ENCODE data around the gene WDFY1. TPM values are rescaled to one million over a fixed set of nuclear protein-coding genes. Genes with fewer than 3 reads are reported as not detected.
A peak's percentile ranks its signal among the peaks of the same experiment; 100 is the strongest.

Gene WDFY1
- total RNA-seq, 1 experiment from 2014 or later, result 145 TPM

- DNase-seq (ENCODE audit: low read depth in 1 of 2, low spot score in 2 of 2), result no peak
- Histone ChIP-seq H3K4me3 (no peak overlapping the region), H3K36me3 (peaks cover 9% of the 10 kb centered on the region; the same call in 1 of the 2 replicates), H3K27ac (no peak overlapping the region), H3K27me3 (replicated peaks) (no peaks in the 10 kb centered on the region), H3K4me1 (replicated peaks) (peaks cover 26% of the 10 kb centered on the region), H3K9me3 (replicated peaks) (no peaks in the 10 kb centered on the region)
These were observed 27.5 kb upstream of the WDFY1 start for GRCh38 chr2:223972656-223973102.

- Histone ChIP-seq H3K9me3 (replicated peaks) (no peaks in the 10 kb centered on the region), H3K27me3 (replicated peaks) (no peaks in the 10 kb centered on the region), H3K4me3 (no peak overlapping the region), H3K27ac (no peak overlapping the region), H3K4me1 (replicated peaks) (peaks cover 17% of the 10 kb centered on the region), H3K36me3 (peaks cover 19% of the 10 kb centered on the region)
- DNase-seq (ENCODE audit: low read depth in 1 of 2, low spot score in 2 of 2), result no peak
These were observed 26.6 kb upstream of the WDFY1 start for GRCh38 chr2:223971731-223972130.

GRCh38 chr2:223970343-223971128, 25.4 kb upstream of the WDFY1 start:
- DNase-seq (ENCODE audit: low read depth in 1 of 2, low spot score in 2 of 2), result peak in 1 of 2 experiments; percentile 61
- no peak overlapping the region for H3K4me3 ChIP-seq
- peaks cover 29% of the 10 kb centered on the region for H3K36me3 ChIP-seq
- H3K9me3 ChIP-seq (replicated peaks), result no peaks in the 10 kb centered on the region
- H3K27ac ChIP-seq, result no peak overlapping the region
- H3K27me3 ChIP-seq (replicated peaks), result no peaks in the 10 kb centered on the region
- H3K4me1 ChIP-seq (replicated peaks), result peaks cover 5% of the 10 kb centered on the region

- no peaks in the 10 kb centered on the region for H3K27me3 ChIP-seq (replicated peaks)
- peaks cover 29% of the 10 kb centered on the region for H3K36me3 ChIP-seq
- H3K27ac ChIP-seq, result no peak overlapping the region
- DNase-seq (ENCODE audit: low read depth in 1 of 2, low spot score in 2 of 2), result no peak
- no peaks in the 10 kb centered on the region for H3K4me1 ChIP-seq (replicated peaks)
- H3K9me3 ChIP-seq (replicated peaks), result no peaks in the 10 kb centered on the region
- no peak overlapping the region for H3K4me3 ChIP-seq
These were observed 24.7 kb upstream of the WDFY1 start for GRCh38 chr2:223969856-223970255.

- Histone ChIP-seq H3K27me3 (replicated peaks) (no peaks in the 10 kb centered on the region), H3K27ac (no peak overlapping the region)
- no peak for DNase-seq (ENCODE audit: low read depth in 1 of 2, low spot score in 2 of 2)
These were observed 24.2 kb upstream of the WDFY1 start for GRCh38 chr2:223969315-223969714.

GRCh38 chr2:223967981-223968380, 22.8 kb upstream of the WDFY1 start:
- no peaks in the 10 kb centered on the region for H3K27me3 ChIP-seq (replicated peaks)
- no peaks in the 10 kb centered on the region for H3K9me3 ChIP-seq (replicated peaks)
- peaks cover 41% of the 10 kb centered on the region for H3K36me3 ChIP-seq
- H3K4me3 ChIP-seq, result no peak overlapping the region
- no peaks in the 10 kb centered on the region for H3K4me1 ChIP-seq (replicated peaks)
- DNase-seq (ENCODE audit: low read depth in 1 of 2, low spot score in 2 of 2), result no peak
- H3K27ac ChIP-seq, result no peak overlapping the region

More at GRCh38 chr2:223969315-223969714, 24.2 kb upstream of the WDFY1 start:
- Histone ChIP-seq H3K4me3 (no peak overlapping the region), H3K4me1 (replicated peaks) (no peaks in the 10 kb centered on the region), H3K9me3 (replicated peaks) (no peaks in the 10 kb centered on the region), H3K36me3 (peaks cover 34% of the 10 kb centered on the region)

GRCh38 chr2:223959688-223960087, 14.6 kb upstream of the WDFY1 start:
- Histone ChIP-seq H3K27ac (no peak overlapping the region), H3K4me1 (replicated peaks) (0 out of 2 replicates have a peak, but pooled peaks cover 11% of the 10 kb centered on the region), H3K36me3 (peaks cover 46% of the 10 kb centered on the region), H3K4me3 (no peak overlapping the region), H3K9me3 (replicated peaks) (no peaks in the 10 kb centered on the region), H3K27me3 (replicated peaks) (no peaks in the 10 kb centered on the region)
- no peak for DNase-seq (ENCODE audit: low read depth in 1 of 2, low spot score in 2 of 2)

GRCh38 chr2:223957092-223957851, 12.1 kb upstream of the WDFY1 start, which contains the start of gene MRPL44:
MRPL44 (plus strand) TSS chr2:223957463; CDS start chr2:223957473, 10 bp downstream.
- Histone ChIP-seq H3K4me1 (replicated peaks) (0 out of 2 replicates have a peak, but pooled peaks cover 11% of the 10 kb centered on the region), H3K4me3 (peak within 1 kb of the TSS; percentile 82)

GRCh38 chr2:223956300-223956699, 11.2 kb upstream of the WDFY1 start:
- DNase-seq (ENCODE audit: low read depth in 1 of 2, low spot score in 2 of 2), result no peak
- H3K9me3 ChIP-seq (replicated peaks), result no peaks in the 10 kb centered on the region
- H3K4me3 ChIP-seq, result no peak overlapping the region
- H3K36me3 ChIP-seq, result peaks cover 24% of the 10 kb centered on the region
- no peaks in the 10 kb centered on the region for H3K27me3 ChIP-seq (replicated peaks)
- H3K4me1 ChIP-seq (replicated peaks), result 0 out of 2 replicates have a peak, but pooled peaks cover 11% of the 10 kb centered on the region
- H3K27ac ChIP-seq, result no peak overlapping the region

More at GRCh38 chr2:223957092-223957851, 12.1 kb upstream of the WDFY1 start, which contains the start of gene MRPL44:
- peak; percentile 95 to 96 for DNase-seq (ENCODE audit: low read depth in 1 of 2, low spot score in 2 of 2)
- Histone ChIP-seq H3K36me3 (peaks cover 34% of the 10 kb centered on the region), H3K9me3 (replicated peaks) (no peaks in the 10 kb centered on the region), H3K27ac (peak within 1 kb of the TSS; percentile 58), H3K27me3 (replicated peaks) (no peaks in the 10 kb centered on the region)

- Histone ChIP-seq H3K27ac (no peak overlapping the region), H3K9me3 (replicated peaks) (no peaks in the 10 kb centered on the region), H3K27me3 (replicated peaks) (no peaks in the 10 kb centered on the region), H3K36me3 (peaks cover 5% of the 10 kb centered on the region), H3K4me1 (replicated peaks) (0 out of 2 replicates have a peak, but pooled peaks cover 11% of the 10 kb centered on the region), H3K4me3 (no peak overlapping the region)
- no peak for DNase-seq (ENCODE audit: low read depth in 1 of 2, low spot score in 2 of 2)
These were observed 9.3 kb upstream of the WDFY1 start for GRCh38 chr2:223954401-223954800.

GRCh38 chr2:223952280-223952968, 7.3 kb upstream of the WDFY1 start:
- no peak overlapping the region for H3K4me3 ChIP-seq
- no peak overlapping the region for H3K27ac ChIP-seq
- no peaks in the 10 kb centered on the region for H3K9me3 ChIP-seq (replicated peaks)
- peaks cover 2% of the 10 kb centered on the region for H3K36me3 ChIP-seq
- H3K27me3 ChIP-seq (replicated peaks), result no peaks in the 10 kb centered on the region
- no peak for DNase-seq (ENCODE audit: low read depth in 1 of 2, low spot score in 2 of 2)
- 0 out of 2 replicates have a peak, but pooled peaks cover 4% of the 10 kb centered on the region for H3K4me1 ChIP-seq (replicated peaks)

GRCh38 chr2:223950448-223951347, 5.6 kb upstream of the WDFY1 start:
- Histone ChIP-seq H3K27ac (no peak overlapping the region), H3K4me3 (no peak overlapping the region)
- no peak for DNase-seq (ENCODE audit: low read depth in 1 of 2, low spot score in 2 of 2)

More at GRCh38 chr2:223950448-223951347, 5.6 kb upstream of the WDFY1 start:
- Histone ChIP-seq H3K4me1 (replicated peaks) (peaks cover 2% of the 10 kb centered on the region), H3K36me3 (no peaks in the 10 kb centered on the region), H3K9me3 (replicated peaks) (no peaks in the 10 kb centered on the region), H3K27me3 (replicated peaks) (no peaks in the 10 kb centered on the region)

Data from SJSA1 (cell line).